ENCODE measurements around the gene MAP2K6. TPM values are rescaled to one million over a fixed set of nuclear protein-coding genes. Genes with fewer than 3 reads are reported as not detected.
A peak's percentile ranks its signal among the peaks of the same experiment; 100 is the strongest.

Gene MAP2K6
- polyA plus RNA-seq, 3 donors: 19.6 to 24.9 (median 21.7) TPM

DNA sequence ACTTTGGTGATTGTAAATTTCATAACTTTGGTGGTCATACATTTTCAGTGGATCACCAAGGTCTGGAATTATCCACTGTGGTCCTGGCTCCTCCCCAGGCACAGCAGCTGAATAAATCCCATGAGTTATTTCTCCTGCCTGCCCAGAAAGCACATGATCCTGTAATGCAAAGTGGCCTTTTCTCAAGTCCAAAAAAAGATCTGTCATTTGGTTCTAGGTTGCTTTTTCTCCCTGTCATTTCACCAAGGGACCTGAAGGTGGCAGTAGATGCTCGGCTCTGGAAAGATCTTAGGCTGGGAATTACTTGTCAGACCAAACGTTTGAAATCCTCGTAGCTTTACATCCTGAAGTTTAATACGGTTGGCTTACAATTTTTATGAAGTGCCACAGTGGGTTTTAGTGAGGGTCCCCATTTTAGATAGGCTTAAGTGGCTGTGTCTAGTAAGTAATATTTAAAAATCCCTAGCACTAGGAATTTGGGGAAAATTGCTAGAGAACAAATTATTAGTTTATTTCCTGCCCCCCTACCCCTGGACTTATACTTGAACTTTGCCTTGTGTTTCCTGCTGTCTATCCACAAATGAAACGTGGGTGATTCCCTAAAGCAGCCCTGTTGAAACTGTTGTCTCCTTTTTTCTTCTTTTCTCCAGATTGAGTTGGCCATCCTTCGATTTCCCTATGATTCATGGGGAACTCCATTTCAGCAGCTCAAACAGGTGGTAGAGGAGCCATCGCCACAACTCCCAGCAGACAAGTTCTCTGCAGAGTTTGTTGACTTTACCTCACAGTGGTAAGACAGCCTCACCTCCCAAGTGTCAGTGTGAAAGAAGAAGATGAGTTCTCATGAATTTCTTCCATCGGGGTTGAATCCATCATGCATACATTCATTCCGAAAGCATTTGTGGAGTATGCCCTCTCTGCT lies 111.7 kb downstream of the MAP2K6 start:
- DNase-seq: peak; percentile 69

DNA sequence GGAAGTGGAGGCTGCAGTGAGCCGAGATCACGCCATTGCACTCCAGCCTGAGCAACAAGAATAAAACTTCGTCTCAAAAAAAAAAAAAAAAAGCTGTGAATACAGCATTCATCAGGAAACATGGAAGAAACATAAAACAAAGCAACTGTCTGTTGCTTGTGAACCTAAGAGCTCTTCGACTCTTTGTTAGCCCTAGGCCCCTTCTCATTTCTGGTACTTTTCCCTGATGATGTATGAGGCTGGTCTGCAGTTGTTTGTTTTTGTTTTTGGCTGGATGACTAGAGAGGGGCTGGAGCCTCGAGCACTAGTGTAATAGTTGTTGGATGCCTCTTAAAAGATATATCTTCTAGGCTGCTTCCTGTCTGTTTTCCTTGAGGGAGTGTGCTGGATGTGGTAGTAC lies 113.5 kb downstream of the MAP2K6 start:
- DNase-seq: no peak

DNA sequence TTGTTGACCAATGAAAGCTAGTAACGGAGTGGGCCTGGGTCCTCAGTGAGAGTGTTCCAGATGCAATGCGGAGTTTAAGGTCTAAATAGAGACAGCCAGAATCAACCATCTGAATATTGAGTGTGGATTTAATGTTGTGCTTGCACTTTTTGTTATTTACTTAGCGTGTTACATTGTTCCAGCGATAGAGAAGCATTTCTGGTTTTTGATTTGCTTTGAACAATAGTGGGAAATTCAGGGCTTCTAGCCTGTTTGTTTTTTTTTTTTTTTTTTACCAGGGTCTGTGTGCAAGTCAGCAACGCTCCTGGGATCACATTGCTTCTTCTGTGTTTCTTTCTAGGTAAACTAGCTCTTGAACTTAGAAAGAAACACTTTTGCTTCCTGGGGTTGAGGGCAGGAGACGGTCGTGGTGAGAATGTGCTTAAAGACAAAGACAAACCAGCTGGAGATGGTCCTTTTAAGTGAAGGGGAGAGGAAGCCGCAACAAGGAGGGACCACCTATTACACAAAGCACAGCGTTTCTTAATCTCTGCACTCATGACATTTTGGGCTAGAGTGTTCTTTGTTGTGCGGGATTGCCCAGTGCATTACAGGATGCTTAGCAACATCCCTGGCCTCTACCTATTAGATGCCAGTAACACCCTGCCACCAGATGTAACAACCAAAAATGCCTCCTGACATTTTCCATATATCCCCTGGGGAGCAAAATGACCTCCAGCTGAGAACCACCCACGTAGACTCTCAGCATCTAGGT lies 119.2 kb downstream of the MAP2K6 start:
- no peak for DNase-seq

DNA sequence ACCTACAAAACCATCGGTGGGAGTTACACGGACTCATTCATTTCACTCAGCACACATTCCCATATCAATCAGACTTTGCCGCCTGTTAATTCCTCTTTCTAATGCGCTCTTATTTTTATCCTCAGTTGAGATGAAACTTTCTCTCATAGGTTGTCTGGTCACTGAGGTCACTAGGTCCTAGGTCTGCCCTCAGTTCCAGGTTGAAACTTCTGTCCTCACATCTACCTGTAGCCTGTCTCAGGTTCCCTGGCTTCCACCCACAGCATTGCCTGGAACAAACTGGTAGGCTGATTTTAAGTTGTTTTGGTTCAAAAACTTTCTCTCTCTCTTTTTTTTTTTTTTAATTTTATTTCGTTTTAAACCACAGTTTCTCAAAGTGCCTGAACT lies 119.7 kb downstream of the MAP2K6 start:
- no peak for DNase-seq

DNA sequence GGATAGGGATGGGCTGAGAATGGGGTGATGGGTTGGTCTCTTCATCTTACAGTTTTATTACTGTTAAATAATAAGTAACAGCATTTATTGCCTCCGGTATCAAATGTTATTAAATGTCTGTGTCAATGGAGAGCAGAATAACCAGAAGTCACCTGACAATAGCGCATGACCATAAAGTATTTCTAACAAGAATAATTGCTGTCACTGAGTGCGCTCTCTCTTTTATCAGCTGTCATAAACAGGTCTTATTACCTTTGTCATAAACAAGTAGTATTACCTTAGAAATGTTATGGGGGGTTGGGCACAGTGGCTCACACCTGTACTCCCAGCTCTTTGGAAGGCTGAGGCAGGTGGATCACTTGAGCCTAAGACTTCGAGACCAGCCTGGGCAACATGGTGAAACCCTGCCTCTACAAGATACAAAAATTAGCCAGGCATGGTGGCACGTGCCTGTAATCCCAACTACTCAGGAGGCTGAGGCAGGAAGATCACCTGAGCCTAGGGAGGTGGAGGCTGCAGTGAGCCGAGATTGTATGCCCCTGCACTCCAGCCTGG lies 120.6 kb downstream of the MAP2K6 start:
- DNase-seq: no peak

DNA sequence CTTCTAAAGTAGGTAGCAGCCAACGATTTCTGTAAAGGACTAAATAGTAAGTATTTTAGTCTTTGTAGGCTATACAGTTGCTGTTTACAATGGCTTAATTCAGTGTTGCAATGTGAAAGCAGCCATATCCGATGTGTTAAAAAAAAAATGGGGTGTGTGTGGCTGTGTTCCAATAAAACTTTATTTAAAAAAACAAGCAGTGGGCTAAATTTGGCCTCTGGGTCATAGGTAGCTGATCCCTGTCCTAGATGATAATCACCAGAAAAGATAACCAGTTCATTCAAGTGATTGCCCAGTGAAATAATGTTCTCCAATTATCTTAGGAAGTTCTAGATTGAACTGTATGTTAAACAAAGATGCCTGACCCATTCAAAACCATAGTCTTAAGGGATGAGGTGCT lies 124.3 kb downstream of the MAP2K6 start:
- DNase-seq: no peak

DNA sequence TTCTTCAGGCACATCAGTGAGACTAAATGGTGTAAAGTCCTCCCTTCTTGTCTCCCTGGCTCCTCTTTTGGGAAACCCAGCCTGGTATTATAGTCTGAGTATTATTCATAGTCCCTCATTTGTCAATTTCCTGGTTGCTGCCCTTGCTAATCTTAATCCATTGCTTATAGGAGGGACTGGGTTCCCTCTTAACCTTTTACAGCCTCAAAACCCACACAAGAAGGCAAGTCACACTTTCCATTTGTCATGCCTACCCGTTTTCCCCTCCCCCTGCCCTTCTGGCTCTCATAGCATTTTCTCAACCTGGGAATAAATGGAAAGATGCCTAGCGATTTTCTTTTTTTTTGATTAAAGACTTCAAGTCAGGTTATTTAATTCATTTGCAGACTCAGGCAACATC lies 124.8 kb downstream of the MAP2K6 start:
- DNase-seq: no peak

DNA sequence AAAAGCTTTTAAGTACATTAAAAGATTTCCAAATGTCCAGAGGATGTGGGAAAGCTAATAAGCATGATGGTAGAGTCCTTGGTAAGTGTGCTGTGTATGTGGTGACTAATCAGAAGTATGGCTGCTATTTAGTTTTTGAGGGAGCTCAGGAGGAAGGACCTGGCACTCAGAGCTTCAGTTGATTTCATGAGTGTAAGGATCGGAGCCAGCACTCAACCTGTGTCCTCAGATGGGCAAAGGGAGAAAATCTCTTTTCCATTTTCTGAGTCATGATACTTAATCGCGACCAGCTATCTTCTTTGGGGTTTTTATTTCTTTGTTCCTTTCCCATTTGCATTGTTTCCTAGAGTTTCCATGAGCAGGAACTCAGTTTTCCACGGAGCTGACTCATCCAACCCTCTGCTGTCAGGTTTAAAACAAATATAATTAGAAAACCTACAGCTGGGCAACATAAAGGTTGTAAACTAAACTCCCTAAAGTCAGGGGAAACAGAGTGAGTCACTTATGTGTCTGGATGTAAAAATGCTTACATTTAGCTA lies 125.4 kb downstream of the MAP2K6 start:
- DNase-seq: no peak

DNA sequence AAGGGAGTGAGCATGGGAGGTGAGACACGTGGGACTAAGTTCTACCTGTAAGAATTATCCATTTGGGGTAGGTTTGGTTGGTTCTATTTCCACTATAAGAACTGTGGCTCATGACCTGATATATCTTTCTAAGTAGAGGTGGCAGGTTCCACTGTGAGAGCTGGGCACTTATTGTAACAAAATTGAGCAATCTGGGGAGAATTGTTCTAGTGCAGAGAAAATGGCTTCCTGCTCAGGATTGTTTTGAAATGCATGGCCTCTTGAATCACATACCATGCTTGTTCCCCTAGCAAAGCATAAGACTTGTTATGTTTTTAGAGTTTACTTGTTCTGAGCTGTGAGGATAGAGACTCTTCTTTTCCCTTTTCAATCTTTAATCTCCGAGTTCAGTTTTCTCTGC lies 125.9 kb downstream of the MAP2K6 start:
- no peak for DNase-seq

DNA sequence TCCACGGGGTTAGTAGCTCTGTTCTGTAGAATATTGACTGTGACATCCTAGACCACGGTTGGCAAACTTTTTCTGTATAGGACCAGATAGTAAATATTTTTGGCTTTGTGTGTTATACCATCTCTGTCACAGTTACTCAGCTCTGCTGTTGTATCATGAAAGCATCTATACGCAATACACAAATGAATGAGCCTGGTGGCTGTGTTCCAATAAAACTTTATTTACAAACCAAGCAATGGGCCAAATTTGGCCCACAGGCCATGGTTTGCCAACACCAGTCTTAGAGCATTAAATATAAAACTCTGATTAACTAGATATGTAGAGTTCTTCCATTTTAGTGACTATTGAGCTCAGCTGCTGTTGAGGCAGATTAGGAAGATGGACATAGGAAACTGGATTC lies 132.7 kb downstream of the MAP2K6 start:
- no peak for DNase-seq

DNA sequence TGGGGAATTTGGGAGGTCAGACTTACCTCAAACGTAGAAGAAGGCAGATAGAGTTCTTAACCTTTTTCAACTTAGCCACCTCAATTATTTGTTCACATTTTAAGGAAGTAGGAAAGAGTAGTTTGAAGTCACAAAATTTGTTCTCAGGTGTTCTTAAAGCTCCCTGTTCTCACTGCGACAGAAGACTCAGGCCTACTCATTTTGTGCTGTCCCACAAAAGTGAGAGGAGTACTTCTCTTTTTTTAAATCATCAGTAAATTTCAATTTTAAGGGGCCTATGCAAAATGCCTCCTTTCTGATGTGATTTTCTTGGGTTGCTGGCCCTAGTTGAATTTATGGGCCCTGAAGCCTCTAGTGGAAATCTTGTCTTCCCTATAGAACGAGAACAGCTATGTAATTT lies 133.4 kb downstream of the MAP2K6 start:
- DNase-seq: no peak

DNA sequence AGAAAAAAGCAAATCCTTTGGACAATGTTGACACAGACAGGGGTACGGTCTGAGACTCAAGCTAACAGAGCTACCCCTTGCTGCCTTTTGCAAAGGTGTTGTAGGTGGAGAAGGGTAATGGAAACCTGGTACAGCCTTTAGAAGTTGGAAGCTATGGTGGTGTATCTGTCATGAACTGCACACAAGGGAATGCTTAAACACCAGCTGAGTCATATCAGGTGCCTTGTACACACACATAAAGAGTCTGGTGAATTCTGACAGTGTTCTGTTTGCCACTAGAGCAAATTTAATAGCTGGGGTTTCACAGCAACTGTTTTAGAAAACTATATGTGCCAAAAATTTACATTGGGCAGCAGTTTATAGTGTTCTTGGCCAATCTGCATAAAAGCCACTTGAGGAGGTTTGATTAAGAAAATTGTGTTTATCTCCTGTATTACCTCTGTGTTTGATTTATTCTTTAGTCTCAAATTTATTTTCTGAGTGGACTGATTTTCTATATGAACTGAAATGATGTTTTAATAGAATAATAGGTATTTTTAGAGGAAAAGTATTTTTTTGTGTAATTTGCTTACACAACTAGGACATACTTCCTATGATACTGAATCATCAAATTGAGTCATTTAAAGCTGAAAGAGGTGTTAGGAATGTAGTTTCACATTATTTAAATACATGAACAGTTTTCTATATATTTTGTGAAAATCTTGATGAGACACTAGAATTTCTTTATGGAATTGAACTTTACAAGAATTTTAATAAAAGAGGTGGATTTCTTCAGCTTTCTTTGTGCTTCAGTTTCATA lies 136.9 kb downstream of the MAP2K6 start:
- no peak for DNase-seq

DNA sequence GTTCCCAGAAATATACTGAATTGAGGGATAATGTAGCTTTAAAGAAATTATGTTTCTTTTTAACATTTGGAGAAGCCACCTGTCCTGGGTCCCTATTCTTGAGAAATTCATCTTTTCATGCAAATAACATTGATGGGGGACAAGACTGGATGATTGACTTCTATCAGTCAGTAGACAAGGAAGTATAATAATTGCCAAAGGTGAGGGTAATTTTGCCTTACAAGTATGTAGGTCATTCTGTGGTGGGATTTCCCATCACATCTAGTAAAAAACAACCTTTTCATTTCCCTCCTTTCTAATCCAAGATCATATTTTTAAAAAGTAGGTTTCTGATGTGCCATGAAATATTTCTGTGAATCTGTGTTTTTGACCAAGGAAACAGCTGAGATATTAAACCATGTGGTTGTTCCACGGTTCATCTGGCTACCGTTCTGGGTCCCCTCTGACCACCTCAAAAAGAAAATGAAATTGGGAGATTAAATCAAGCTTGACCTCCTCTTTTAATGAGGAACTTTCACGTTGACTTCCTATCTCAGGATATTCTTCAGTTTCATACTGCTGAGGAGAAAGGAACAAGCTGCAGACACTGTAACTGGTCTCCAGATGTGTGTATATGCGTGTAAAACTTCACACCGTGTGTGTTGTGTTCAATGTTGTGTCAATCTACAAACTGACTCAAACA lies 138.6 kb downstream of the MAP2K6 start:
- no peak for DNase-seq

DNA sequence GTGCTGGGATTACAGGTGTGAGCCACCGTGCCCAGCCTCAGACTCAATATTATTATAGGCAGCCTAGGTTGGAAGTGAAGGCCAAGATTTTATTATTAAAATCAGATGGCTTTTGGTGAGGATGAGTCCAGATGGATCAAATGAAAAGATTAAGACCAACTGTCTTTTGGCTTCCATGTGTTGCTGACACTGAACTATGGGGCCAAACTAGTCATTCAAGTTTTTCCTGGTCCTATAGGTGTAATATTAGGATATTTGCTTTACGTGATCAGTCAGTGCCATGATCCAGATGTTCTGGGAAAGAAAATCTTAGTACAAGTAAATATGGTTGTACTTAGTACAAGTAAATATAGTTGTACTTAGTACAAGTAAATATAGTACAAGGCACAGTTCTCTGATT lies 140.6 kb downstream of the MAP2K6 start:
- DNase-seq: no peak

DNA sequence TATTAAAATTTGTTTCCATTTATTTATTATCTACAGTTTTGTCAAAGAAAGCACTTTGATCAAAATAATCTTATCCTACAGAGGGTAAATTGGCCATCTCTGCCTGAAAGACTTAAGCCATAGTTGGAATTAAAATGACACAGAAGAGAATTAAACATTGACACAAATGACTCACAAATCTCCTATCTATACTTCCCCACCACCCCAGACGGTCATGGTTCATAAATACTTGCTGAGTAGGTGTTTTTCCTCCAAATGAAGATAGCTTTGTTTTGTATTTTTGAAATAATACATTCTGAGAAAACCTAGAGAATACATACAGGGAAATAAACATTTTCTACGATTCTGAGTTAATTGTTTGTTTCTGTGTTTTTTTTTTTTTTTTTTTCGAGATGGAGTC lies 142.8 kb downstream of the MAP2K6 start:
- DNase-seq: no peak

DNA sequence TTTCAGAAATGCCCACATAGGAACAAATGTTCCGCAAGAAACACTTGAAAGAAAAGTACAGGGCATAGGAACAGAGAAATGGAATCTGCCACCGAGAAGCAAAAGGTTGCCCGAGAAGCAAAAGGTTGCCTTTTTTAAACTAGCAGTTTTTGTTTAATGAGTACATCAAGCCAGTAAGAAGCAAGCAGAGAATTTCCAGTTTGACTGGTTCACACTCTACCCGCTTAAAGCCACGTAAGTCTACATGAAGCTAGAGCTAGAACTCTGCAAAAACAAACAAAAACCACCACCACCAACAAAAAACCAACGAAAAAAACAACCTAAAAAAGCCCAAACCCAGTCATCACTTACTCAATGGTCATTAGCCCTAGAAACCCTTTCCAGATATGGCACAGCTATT lies 144.3 kb downstream of the MAP2K6 start:
- no peak for DNase-seq

DNA sequence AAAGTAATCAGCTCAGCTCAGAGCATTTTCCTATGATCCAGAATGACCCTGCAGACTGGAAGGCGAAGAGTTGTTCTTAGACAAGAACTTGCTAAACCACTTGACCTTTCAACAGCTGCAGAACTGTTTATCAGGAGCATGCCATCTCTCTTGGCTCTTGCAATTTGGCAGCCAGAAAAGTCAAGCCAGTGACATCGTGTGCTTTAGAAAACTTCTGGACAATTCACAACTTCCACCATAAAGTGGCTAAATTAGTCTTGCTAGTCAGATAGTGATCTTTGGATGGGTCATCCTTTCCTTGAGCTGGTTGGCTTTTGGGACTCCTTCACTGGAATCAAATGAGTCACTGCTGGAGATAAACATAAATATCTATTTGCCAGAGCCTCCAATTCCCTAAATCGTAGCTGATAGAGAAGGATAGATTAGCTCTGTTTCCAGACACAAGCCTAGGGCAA lies 146.5 kb downstream of the MAP2K6 start:
- DNase-seq: no peak

DNA sequence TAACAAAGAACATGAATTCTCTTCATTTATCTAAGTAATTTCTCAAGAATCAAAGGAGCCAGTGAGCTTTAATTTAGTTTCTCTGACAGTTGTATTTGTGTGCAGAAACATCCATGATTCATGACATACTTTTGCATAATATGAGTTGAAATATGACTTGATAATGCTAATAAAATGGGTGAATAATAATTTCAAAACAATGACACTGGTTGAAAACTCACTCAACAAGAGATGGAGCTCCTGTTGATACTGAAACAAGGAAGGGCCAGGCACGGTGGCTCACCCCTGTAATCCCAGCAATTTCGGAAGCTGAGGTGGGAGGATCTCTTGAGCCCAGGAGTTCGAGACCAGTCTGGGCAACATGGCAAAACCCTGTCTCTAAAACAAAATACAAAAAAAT lies 147.0 kb downstream of the MAP2K6 start:
- DNase-seq: no peak

DNA sequence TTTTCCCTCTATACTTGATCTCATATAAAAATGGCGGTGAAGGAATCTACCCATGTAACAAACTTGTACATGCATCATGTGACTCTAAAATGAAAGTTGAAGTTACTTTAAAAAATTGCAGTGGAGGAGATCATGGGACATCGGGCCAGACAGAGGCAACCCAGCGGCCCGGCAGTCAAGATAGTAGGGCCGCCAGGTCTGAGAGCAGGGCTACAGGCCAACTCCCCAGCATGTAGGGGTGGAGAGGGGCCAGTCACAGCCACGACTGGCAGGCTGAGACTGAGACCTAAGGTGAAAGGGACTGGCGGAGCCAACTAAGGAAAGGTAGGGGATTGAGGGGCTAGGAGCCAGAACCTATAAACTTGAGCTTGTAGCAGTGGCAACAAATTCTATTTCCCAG lies 150.9 kb downstream of the MAP2K6 start:
- no peak for DNase-seq

DNA sequence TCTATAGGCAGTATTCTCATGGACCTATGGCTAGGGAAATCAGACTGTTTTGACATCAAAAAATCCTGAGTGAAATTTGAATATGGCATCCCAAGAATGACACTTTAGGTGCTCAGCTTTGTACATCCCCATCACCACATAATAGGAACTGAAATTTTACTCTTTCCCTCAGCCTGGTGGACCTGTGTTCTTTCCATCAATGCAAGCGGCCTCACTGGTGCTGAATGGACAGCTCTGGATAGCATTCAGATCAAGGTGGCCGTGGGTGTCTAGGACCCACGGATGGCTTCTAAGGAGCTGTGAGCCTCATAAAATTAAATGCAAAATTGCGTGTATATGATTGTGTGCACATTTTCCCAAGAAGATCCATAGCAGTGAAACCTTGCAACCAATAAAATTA lies 152.6 kb downstream of the MAP2K6 start:
- DNase-seq: no peak

DNA sequence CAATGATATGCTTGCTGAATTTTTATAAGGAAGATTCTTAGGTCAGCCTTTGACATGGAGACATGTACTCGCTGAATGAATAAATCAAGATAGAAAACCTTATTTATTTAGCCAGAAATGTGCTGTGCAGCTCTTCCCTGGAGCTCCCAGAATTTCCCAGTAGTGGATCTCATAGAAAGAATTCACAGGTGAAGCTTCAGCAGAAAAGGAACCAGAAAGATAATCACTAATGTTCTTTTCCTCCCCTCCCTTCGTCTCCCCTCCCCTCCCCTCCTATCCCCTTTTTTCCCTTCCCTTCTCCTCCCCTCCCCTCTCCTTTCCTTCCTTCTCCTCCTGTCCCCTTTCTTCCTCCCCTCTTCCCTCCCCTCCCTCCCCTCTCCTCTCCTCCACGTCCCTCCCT lies 158.2 kb downstream of the MAP2K6 start:
- DNase-seq: no peak
